ENCODE measurements around the gene SCAMP1. TPM values are rescaled to one million over a fixed set of nuclear protein-coding genes. Genes with fewer than 3 reads are reported as not detected.
A peak's percentile ranks its signal among the peaks of the same experiment; 100 is the strongest.

Gene SCAMP1
- total RNA-seq, 1 experiment from 2014 or later: 26.4 TPM

- H3K4me1 ChIP-seq (ENCODE audit: insufficient read depth, low read length): peaks cover 28% of the 10 kb centered on the region
- no peaks in the 10 kb centered on the region for H3K36me3 ChIP-seq (ENCODE audit: low read depth, low read length)
- no peaks in the 10 kb centered on the region for H3K9me3 ChIP-seq (ENCODE audit: low read length)
- H4K20me1 ChIP-seq (ENCODE audit: low read length): no peaks in the 10 kb centered on the region
- POLR2A ChIA-PET (ENCODE audit: unreplicated experiment): no interaction called here
- no peak overlapping the region for H3K9ac ChIP-seq (ENCODE audit: low read length)
- H3K27me3 ChIP-seq (ENCODE audit: low read length): no peaks in the 10 kb centered on the region
- H2AFZ ChIP-seq (ENCODE audit: low read length): no peak overlapping the region
- BruUV-seq (replicated peaks): no TSS peak
- intact Hi-C loops (cut with micrococcal nuclease): loop anchor here (5.0 kb wide), 1 partner anchor 44 kb away; the partner anchor contains the start of gene SCAMP1
- peak overlapping the region; percentile 29; the same call in 1 of the 2 replicates for H3K4me3 ChIP-seq (ENCODE audit: low read length)
- H3K27ac ChIP-seq (ENCODE audit: low read length): peak overlapping the region; percentile 78
- H3K4me2 ChIP-seq (ENCODE audit: low read length): peak overlapping the region; percentile 70
- DNase-seq: peak; percentile 66
- H3K79me2 ChIP-seq (ENCODE audit: low read length): peaks cover 51% of the 10 kb centered on the region
- H3K9me2 ChIP-seq (replicated peaks; ENCODE audit: low read length): no peaks in the 10 kb centered on the region
- no peaks in the 10 kb centered on the region for H3F3A ChIP-seq (ENCODE audit: low read length, unreplicated experiment)
- peak; percentile 97 for ATAC-seq
- no peak for TF ChIP-seq CTCF (conservative IDR thresholded peaks at IDR 0.05; ENCODE audit: low read depth, low read length)
- no peak for TF ChIP-seq EZH2phosphoT487 (IDR thresholded peaks at IDR 0.05; ENCODE audit: borderline replicate concordance, low read length)
- no peak for TF ChIP-seq EZH2 (IDR thresholded peaks at IDR 0.05; ENCODE audit: low read length, unreplicated experiment)
- CTCF ChIA-PET: no interaction called here
These were observed 45.7 kb downstream of the SCAMP1 start for GRCh38 chr5:78405829-78406750.

- no peak overlapping the region for H3K4me2 ChIP-seq (ENCODE audit: low read length)
- no peak overlapping the region for H3K27ac ChIP-seq (ENCODE audit: low read length)
- ChIA-PET CTCF (no interaction called here), POLR2A (ENCODE audit: unreplicated experiment) (no interaction called here)
- TF ChIP-seq EZH2phosphoT487 (IDR thresholded peaks at IDR 0.05; ENCODE audit: borderline replicate concordance, low read length): no peak
- TF ChIP-seq EZH2 (IDR thresholded peaks at IDR 0.05; ENCODE audit: low read length, unreplicated experiment): no peak
- no peak for TF ChIP-seq CTCF (conservative IDR thresholded peaks at IDR 0.05; ENCODE audit: low read depth, low read length)
- no peak overlapping the region for H3K4me3 ChIP-seq (ENCODE audit: low read length)
- no peaks in the 10 kb centered on the region for H4K20me1 ChIP-seq (ENCODE audit: low read length)
- H3K79me2 ChIP-seq (ENCODE audit: low read length): peaks cover 50% of the 10 kb centered on the region
- intact Hi-C loops (cut with micrococcal nuclease): loop anchor here (5.0 kb wide), 1 partner anchor 45 kb away; the partner anchor contains the start of gene SCAMP1
- BruUV-seq (replicated peaks): no TSS peak
- H2AFZ ChIP-seq (ENCODE audit: low read length): no peak overlapping the region
- H3K4me1 ChIP-seq (ENCODE audit: insufficient read depth, low read length): peaks cover 28% of the 10 kb centered on the region
- no peak overlapping the region for H3K9ac ChIP-seq (ENCODE audit: low read length)
- no peaks in the 10 kb centered on the region for H3F3A ChIP-seq (ENCODE audit: low read length, unreplicated experiment)
- H3K27me3 ChIP-seq (ENCODE audit: low read length): no peaks in the 10 kb centered on the region
- no peaks in the 10 kb centered on the region for H3K36me3 ChIP-seq (ENCODE audit: low read depth, low read length)
- no peak for DNase-seq
- no peak for ATAC-seq
- H3K9me2 ChIP-seq (replicated peaks; ENCODE audit: low read length): no peaks in the 10 kb centered on the region
- H3K9me3 ChIP-seq (ENCODE audit: low read length): no peaks in the 10 kb centered on the region
These were observed 47.0 kb downstream of the SCAMP1 start for GRCh38 chr5:78407458-78407857.

- TF ChIP-seq EZH2 (IDR thresholded peaks at IDR 0.05; ENCODE audit: low read length, unreplicated experiment) (no peak), CTCF (conservative IDR thresholded peaks at IDR 0.05; ENCODE audit: low read depth, low read length) (no peak), EZH2phosphoT487 (IDR thresholded peaks at IDR 0.05; ENCODE audit: borderline replicate concordance, low read length) (no peak)
- DNase-seq (no peak), ATAC-seq (no peak)
- peaks cover 31% of the 10 kb centered on the region for H3K79me2 ChIP-seq (ENCODE audit: low read length)
- CTCF ChIA-PET: no interaction called here
- H4K20me1 ChIP-seq (ENCODE audit: low read length): no peaks in the 10 kb centered on the region
- no peak overlapping the region for H3K9ac ChIP-seq (ENCODE audit: low read length)
- H3K4me2 ChIP-seq (ENCODE audit: low read length): no peak overlapping the region
- no peaks in the 10 kb centered on the region for H3K27me3 ChIP-seq (ENCODE audit: low read length)
- no peaks in the 10 kb centered on the region for H3K36me3 ChIP-seq (ENCODE audit: low read depth, low read length)
- POLR2A ChIA-PET (ENCODE audit: unreplicated experiment): no interaction called here
- BruUV-seq (replicated peaks): no TSS peak
- H3K27ac ChIP-seq (ENCODE audit: low read length): no peak overlapping the region
- no peaks in the 10 kb centered on the region for H3K9me2 ChIP-seq (replicated peaks; ENCODE audit: low read length)
- H2AFZ ChIP-seq (ENCODE audit: low read length): no peak overlapping the region
- peaks cover 7% of the 10 kb centered on the region for H3K4me1 ChIP-seq (ENCODE audit: insufficient read depth, low read length)
- intact Hi-C loops (cut with micrococcal nuclease): no loop called here
- no peaks in the 10 kb centered on the region for H3K9me3 ChIP-seq (ENCODE audit: low read length)
- H3K4me3 ChIP-seq (ENCODE audit: low read length): no peak overlapping the region
- H3F3A ChIP-seq (ENCODE audit: low read length, unreplicated experiment): no peaks in the 10 kb centered on the region
These were observed 51.2 kb downstream of the SCAMP1 start for GRCh38 chr5:78411586-78411985.

Data from PC-3 (cell line).